ENCODE data around the gene CALML5.

Gene CALML5

GRCh38 chr10:5499493-5500140 lies at the start of gene CALML5:
Gene CALML5, minus strand, starts transcription at chr10:5499570. Its CDS starts 132 bp downstream, at chr10:5499438.
- DNase-seq, result no peak

DNA sequence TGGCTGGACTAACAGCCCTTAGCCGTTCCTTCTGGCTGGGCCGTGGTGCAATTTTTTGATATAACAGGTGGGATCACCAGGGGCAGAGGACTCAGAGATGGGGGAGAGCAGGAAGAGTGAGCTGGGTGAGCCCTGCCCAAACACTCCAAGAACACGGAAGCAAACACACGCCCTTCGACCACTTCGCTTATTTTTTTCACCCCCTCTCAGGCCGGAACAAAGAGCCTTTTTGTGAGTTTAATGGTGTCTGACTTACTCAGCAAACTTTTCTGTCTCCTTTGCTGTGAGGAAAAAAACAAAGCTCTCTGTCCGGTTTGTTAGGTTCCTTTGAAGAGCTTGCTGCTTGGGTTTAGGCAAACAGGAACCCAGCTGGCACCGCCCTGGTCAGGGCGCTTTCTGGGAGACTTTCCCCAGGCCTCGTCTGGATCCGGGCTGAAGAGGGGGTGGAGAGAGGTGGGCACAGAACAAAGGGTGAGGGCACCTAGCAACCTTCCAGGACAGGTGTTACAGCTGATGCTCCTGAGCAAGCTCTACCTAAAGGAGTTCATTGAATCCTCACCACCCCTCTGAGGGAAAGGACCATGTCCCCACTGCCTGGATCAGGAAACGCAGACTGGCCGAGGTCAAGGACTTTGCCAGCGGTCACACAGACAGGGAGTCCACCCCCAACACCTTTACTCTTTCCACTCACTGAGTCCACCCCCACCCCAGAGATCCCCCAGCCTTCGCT lies 48.7 kb upstream of the CALML5 start:
- DNase-seq, result no peak

- DNase-seq, result no peak
These were observed 48.2 kb upstream of the CALML5 start for GRCh38 chr10:5547681-5547930.

DNA sequence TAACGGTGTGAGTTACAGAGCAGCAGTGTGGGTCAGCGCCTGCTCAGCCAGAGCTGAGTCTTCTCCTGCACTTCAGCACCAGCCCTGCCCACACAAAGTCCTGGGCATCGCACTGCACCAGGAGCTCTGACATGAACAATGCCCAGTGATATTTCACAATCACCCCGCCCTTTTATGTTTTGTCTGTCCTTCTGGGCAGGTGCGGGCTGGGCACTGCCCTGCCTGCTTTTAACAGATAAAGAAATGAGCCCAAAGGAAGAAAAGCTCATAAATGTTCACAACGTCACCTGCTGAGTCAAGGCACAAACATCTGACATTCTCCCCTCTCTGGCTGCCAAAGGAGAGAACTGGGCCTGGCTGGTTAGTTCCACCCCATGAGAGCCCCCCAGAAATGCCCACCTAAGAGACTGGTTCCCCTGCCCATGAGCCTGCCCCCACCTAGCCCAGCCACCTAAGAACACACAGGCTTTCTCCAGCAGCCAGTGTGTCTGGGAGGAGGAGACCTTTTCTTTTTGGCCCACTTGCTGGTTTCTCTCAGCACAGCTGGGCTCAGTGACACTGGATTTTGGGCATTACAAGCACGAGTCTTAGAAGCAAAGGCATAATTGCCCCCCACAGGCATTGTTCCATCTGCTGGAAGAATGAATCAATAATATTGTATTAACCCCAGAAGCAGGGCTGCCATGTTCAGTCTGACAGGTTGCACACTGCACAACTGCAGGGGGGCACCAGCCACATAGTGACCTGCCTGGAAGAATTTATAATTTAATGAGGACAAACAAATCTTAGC lies 47.7 kb upstream of the CALML5 start:
- no peak for DNase-seq

DNA sequence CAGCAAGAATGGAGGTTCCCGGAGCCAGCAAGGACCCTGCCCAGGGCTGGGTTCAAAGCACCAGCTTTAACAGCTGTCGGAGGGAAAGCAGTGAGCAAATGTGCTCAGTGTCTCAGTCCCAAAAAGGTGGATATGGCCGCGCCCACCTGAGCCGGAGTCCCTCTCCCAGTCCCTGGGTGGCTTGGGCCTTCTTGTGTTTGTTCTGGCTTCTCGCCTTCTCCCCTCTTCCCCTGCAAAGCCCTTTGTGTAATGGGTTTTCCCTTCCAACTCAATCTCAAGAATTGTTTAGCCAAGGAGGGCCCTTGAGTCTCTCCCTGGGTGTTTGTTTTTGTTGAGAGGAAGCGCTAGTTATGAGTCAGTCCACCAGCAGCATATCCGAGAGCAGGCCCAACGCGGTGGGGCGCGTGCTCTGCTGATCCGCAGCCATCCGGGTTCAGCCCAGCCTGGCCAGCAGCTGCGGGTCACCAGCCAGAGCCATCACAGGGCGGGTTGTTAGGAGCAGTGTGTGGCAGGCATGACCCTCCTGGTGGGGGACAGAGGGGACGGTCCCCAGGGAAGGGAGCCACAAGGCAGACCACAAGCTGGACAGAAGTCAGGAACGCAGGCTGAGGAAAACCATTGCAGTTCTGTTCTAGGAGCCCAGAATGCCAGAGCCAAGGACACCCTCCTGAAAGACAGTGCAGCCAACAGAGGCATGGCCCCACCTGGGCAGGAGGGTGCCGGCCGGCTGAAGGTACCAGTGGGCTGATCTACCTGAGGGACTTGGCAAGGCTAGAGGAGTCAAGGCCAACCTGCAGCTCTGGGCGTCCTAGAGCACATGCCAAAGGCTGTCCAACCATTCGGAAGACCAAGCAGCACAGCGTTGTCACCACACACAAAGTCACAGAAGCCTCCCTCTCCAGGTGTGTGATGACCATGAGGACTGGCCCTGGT lies 46.7 kb upstream of the CALML5 start:
- DNase-seq, result no peak

- no peak for DNase-seq
These were observed 46.0 kb upstream of the CALML5 start for GRCh38 chr10:5545426-5545777.

DNA sequence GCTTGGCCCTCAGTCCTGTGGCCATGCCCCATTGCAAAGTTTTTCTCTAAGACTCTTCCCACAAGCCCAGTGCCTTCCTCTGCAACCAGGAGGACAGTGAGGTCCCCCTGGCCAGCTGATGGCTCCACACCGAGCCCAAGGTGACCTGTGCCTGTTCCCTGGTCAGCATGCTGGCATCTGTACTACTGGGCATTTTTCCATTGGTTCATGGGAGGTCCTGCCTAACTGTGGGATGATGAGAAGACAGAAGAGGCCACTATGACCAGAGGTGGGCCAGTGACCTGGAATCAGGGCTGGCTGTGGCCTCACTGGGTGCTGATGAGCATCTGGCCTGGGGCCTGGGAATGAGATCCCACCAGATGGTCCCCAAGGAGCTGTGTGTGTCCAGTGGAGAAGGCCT lies 45.6 kb upstream of the CALML5 start:
- no peak for DNase-seq

GRCh38 chr10:5544216-5544805 lies 44.9 kb upstream of the CALML5 start:
- no peak for DNase-seq

GRCh38 chr10:5543623-5544022 lies 44.3 kb upstream of the CALML5 start:
- no peak for DNase-seq

DNA sequence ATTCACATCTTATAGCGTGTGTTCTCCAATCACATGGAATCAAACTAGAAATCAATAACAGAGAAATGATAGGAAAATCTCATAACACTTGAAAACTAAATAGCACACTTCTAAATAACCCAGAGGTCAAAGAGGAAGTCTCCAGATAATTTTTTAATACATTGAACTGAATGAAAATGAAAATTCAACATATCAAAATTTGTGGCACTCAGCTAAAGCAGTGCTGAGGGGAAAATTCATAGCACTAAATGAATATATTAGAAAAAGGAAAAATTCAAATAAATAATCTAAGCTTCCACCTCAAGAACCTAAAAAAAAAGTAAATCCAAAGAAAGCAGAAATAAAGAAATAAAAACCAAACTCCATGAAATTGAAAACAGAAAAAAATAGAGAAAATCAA lies 42.7 kb upstream of the CALML5 start:
- DNase-seq, result no peak

- no peak for DNase-seq
These were observed 41.5 kb upstream of the CALML5 start for GRCh38 chr10:5540891-5541290.

DNA sequence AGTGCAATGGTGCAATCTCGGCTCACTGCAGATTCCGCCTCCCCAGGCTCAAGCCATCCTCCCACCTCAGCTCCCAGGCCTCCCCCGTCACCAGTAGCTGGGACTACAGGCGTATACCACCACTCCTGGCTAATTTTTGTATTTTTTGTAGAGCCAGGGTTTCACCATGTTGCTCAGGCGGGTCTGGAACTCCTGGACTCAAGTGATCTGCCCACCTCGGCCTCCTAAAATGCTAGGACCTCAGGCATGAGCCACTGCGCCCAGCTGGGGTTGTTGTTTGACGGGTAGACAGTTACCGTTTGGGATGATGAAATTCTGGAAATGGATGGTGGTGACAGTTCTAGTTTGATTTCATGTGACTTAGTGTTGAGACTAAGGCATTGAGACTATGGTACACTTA lies 40.7 kb upstream of the CALML5 start:
- DNase-seq, result no peak

DNA sequence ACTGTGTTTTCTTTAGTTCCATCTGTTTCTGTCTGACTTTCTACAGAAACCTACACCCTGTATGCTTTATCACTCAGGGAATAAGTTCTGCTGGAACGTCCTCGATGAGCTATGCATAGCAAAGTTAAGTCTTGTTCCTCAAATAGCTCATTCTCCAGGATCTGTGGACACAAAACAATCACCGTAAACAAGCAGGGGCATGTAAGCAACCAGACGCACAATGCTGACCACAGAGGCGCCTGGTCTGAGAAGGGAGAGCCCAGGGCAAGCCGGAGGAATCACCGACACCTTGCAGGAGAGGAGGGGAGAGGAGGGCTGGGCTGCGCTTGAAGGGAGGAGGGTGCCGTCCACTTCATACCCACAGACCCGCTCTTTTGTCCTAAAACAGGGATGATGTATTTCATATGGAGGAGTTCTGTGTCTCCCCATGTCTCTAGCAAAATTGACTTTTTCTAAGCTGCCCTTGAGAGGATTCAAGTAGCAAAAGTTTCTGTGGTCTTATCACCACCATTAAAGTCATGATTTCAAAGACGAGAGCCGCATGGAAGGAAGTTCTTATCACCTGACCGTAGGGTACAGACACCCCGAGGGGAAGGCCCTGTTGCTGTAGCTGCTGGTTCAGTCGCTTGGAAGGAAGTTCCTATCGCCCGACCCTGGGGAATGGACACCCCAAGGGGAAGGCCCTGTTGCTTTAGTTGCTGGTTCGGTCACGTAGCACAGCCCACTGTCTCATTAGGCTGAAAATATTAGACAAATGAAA lies 39.7 kb upstream of the CALML5 start:
- DNase-seq, result no peak

DNA sequence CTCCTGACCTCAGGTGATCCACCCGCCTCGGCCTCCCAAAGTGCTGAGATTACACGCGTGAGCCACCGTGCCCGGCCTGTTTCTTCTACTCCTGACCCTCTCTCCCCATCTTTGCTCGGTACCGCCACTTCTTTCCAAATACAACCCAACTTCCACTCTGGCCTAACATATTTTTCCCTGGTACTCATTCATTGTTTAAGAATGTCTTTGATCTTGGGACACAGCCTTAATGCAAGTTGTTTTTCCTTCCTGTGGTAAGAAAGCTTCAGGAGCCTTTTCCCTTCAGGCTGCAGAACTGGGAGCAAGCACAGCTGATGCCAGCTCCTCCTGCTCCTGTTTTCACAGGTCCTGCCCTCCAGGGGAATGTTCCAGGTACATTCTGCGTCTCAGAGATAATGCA lies 39.1 kb upstream of the CALML5 start:
- DNase-seq, result no peak

- DNase-seq, result no peak
These were observed 38.3 kb upstream of the CALML5 start for GRCh38 chr10:5537684-5538083.

- no peak for DNase-seq
These were observed 37.2 kb upstream of the CALML5 start for GRCh38 chr10:5536486-5537081.

GRCh38 chr10:5534880-5535856 lies 35.8 kb upstream of the CALML5 start:
- DNase-seq, result no peak

GRCh38 chr10:5534051-5534821 lies 34.9 kb upstream of the CALML5 start:
- DNase-seq, result no peak

DNA sequence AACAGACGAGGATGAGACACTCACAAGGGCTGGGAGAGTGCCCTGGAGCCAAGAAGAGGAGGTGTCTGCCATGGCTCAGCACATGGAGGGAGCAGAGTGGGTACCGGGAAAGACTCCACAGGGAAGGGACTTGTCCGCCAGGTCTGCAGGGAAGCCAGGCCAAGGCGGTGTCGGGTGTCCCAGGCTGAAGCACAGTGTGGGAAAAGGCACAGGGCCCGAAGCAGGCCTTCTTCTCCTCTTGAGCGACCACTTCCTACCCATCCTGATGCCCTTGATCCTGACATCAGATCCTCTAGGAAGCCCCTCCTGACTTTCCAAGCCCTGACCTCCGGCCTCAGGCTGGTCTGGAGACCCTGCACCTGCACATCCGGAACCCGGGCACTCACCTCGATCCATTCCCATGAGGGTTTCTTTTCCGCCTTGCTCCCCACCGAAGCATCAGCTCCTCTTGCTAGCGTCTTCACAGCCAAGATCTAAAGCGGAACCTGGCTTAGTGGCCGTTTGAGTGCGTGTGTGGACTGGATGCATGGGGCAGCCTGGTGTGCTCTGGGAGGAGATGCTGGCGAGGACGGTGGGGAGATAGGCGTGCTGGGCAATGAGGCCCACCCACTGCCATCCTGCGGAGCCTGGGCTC lies 33.8 kb upstream of the CALML5 start:
- no peak for DNase-seq

Measured in stimulated activated CD4-positive, alpha-beta T cell treated with anti-CD3 and anti-CD28 coated beads, Interleukin-4, amount 100 ng/mL, for 1 hour (primary cell).